Measurements from ENCODE around the gene SLC22A23. TPM values are rescaled to one million over a fixed set of nuclear protein-coding genes. Genes with fewer than 3 reads are reported as not detected.
A peak's percentile ranks its signal among the peaks of the same experiment; 100 is the strongest.

The SLC22A23 gene
- total RNA-seq, 8 experiments from 2014 or later = 10.5 to 24.1 (median 13.2) TPM

GRCh38 chr6:3226481-3227362, 230.1 kb downstream of the SLC22A23 start:
- in situ Hi-C loops (cut with MboI; ENCODE audit: low pct_unique_long_range_greater_than_20kb in 2 of 9, low sequenced_read_pairs in 9 of 9, unreplicated experiment in 9 of 9) = loop anchor here in 2 of 9 experiments (25.0 kb wide), 2 partner anchors 89 to 239 kb away; partner anchors contain the start of gene NQO2 (in 1 of the 2)
- Histone ChIP-seq H3K4me3 (peak overlapping the region; percentile 85 to 93 (median 91)), H3K4me1 (replicated peaks in 1 of 2) (peaks cover 3 to 19% of the 10 kb centered on the region in 2 donors), H3K27ac (peak overlapping the region; percentile 87 to 98)
- peak; percentile 2 to 38 (median 16) for ATAC-seq (replicated peaks in 6 of 8)
- 0 to 9% (median 0%) methylated on average over 2 to 9 of the region's 54 CpGs; no CpG with 5 or more reads in 4 of the 10 experiments for WGBS, 10 experiments

- Histone ChIP-seq H3K27ac (peak overlapping the region in 1 of 2 donors; percentile 87), H3K4me1 (replicated peaks in 1 of 2) (peaks cover 7 to 22% of the 10 kb centered on the region in 2 donors), H3K4me3 (peak overlapping the region; percentile 85 to 93 (median 91))
- in situ Hi-C loops (cut with MboI; ENCODE audit: low pct_unique_long_range_greater_than_20kb in 2 of 9, low sequenced_read_pairs in 9 of 9, unreplicated experiment in 9 of 9) = loop anchor here in 2 of 9 experiments (25.0 kb wide), 2 partner anchors 89 to 239 kb away; partner anchors contain the start of gene NQO2 (in 1 of the 2)
- no peak for ATAC-seq (replicated peaks in 6 of 8)
- 18 to 100% (median 76%) methylated on average over 1 to 6 of the region's 10 CpGs; no CpG with 5 or more reads in 4 of the 10 experiments for WGBS, 10 experiments
Observed at GRCh38 chr6:3226042-3226441, 230.8 kb downstream of the SLC22A23 start.

- H3K4me1 ChIP-seq (replicated peaks in 1 of 2) = peaks cover 8 to 22% of the 10 kb centered on the region in 2 donors
- no peak overlapping the region for H3K27ac ChIP-seq
- 13 to 85% (median 73%) methylated on average over 1 to 4 of the region's 4 CpGs; no CpG with 5 or more reads in 6 of the 10 experiments for WGBS, 10 experiments
- ATAC-seq (replicated peaks in 6 of 8) = no peak
- H3K4me3 ChIP-seq = no peak overlapping the region
- in situ Hi-C loops (cut with MboI; ENCODE audit: low pct_unique_long_range_greater_than_20kb in 2 of 9, low sequenced_read_pairs in 9 of 9, unreplicated experiment in 9 of 9) = no loop called here
Observed at GRCh38 chr6:3222506-3223038, 234.3 kb downstream of the SLC22A23 start.

- 60 to 100% (median 94%) methylated on average over 1 to 3 of the region's 4 CpGs; no CpG with 5 or more reads in 3 of the 10 experiments for WGBS, 10 experiments
- in situ Hi-C loops (cut with MboI; ENCODE audit: low pct_unique_long_range_greater_than_20kb in 2 of 9, low sequenced_read_pairs in 9 of 9, unreplicated experiment in 9 of 9) = no loop called here
- Histone ChIP-seq H3K27ac (no peak overlapping the region), H3K4me1 (replicated peaks in 1 of 2) (peaks cover 8 to 22% of the 10 kb centered on the region in 2 donors), H3K4me3 (no peak overlapping the region)
- ATAC-seq (replicated peaks in 6 of 8) = peak in 2 of 8 experiments; percentile 17 to 55
Observed at GRCh38 chr6:3221578-3221977, 235.3 kb downstream of the SLC22A23 start.

- in situ Hi-C loops (cut with MboI; ENCODE audit: low pct_unique_long_range_greater_than_20kb in 2 of 9, low sequenced_read_pairs in 9 of 9, unreplicated experiment in 9 of 9) = no loop called here
- Histone ChIP-seq H3K27ac (no peak overlapping the region), H3K4me1 (replicated peaks in 1 of 2) (peaks cover 8 to 22% of the 10 kb centered on the region in 2 donors), H3K4me3 (no peak overlapping the region)
- no peak for ATAC-seq (replicated peaks in 6 of 8)
- 40 to 100% (median 67%) methylated on average over 1 to 2 of the region's 2 CpGs; no CpG with 5 or more reads in 2 of the 10 experiments for WGBS, 10 experiments
Observed at GRCh38 chr6:3220366-3220765, 236.5 kb downstream of the SLC22A23 start.

Other genes with a start within 250 kb of the SLC22A23 start
- 1,000 to 10,000 TPM in 4 of 8 experiments, 100 to 1,000 TPM in 1, 10 to 100 TPM in 3; 12.0 to 1,628 (median 1,082) TPM for gene TUBB2B, start 229.4 kb downstream of the SLC22A23 start, total RNA-seq
- 10 to 100 TPM; 19.9 to 55.0 (median 30.1) TPM for gene PSMG4, start 198.1 kb downstream of the SLC22A23 start, total RNA-seq